Activated CD8-positive, alpha-beta T cell treated with anti-CD3 and anti-CD28 coated beads for 36 hours (primary cell): Measurements from ENCODE around the gene IQSEC2. TPM values are rescaled to one million over a fixed set of nuclear protein-coding genes. Genes with fewer than 3 reads are reported as not detected.
A peak's percentile ranks its signal among the peaks of the same experiment; 100 is the strongest.

Source experiments
- ATAC-seq: fragments of 200-7000 bp; cut with Tn5 transposase; one replicate; pipeline ENCODE4 v1.10.0; 2021; ENCODE audit warnings: mild to moderate bottlenecking, moderate library complexity
- CTCF ChIA-PET: fragments of 350-600 bp; sonication (Branson Sonifier 250); formaldehyde crosslinking; loops from one replicate; lab custom pipeline; 2021; ENCODE audit warnings: antibody characterized with exemption; lab: Charles Lee
- POLR2A ChIA-PET: fragments of 350-600 bp; sonication (Branson Sonifier 250); formaldehyde crosslinking; loops from one replicate; lab custom pipeline; 2021; ENCODE audit warnings: antibody characterized with exemption; lab: Charles Lee
- DNase-seq: peaks from one replicate; pipeline ENCODE4 v3.0.0-alpha.2; 2020
- H3K27ac Mint-ChIP-seq: one replicate; pipeline ENCODE4 v1.8.0; 2021; ENCODE audit warnings: mild to moderate bottlenecking, mixed read lengths
- H3K27me3 Mint-ChIP-seq: one replicate; pipeline ENCODE4 v1.8.0; 2021; ENCODE audit warnings: mixed read lengths
- H3K36me3 Mint-ChIP-seq: one replicate; pipeline ENCODE4 v1.8.0; 2021; ENCODE audit warnings: low read depth, mixed read lengths
- H3K4me1 Mint-ChIP-seq: one replicate; pipeline ENCODE4 v1.8.0; 2021; ENCODE audit warnings: low read depth, mixed read lengths
- H3K4me3 Mint-ChIP-seq: one replicate; pipeline ENCODE4 v1.8.0; 2021; ENCODE audit warnings: mild to moderate bottlenecking, moderate library complexity, mixed read lengths
- H3K9me3 Mint-ChIP-seq: one replicate; pipeline ENCODE4 v1.8.0; 2021; ENCODE audit warnings: mixed read lengths
- CTCF ChIP-seq: fragments of 200-600 bp; IDR thresholded peaks from one replicate; pipeline ENCODE4 v1.8.0; 2022; ENCODE audit warnings: antibody characterized with exemption, mild to moderate bottlenecking
- intact Hi-C: fragments of 100-400 bp; cut with micrococcal nuclease; formaldehyde crosslinking; loops from one replicate; pipeline ENCODE4 v1.10.0; 2022
- total RNA-seq, 2 experiments: library from RNA; stranded (reverse); gene quantifications; one replicate each; pipeline ENCODE4 v1.2.3, GENCODE V29; 2021

Gene IQSEC2
- total RNA-seq, 2 experiments from 2014 or later, result 0.05 to 0.07 TPM

DNA sequence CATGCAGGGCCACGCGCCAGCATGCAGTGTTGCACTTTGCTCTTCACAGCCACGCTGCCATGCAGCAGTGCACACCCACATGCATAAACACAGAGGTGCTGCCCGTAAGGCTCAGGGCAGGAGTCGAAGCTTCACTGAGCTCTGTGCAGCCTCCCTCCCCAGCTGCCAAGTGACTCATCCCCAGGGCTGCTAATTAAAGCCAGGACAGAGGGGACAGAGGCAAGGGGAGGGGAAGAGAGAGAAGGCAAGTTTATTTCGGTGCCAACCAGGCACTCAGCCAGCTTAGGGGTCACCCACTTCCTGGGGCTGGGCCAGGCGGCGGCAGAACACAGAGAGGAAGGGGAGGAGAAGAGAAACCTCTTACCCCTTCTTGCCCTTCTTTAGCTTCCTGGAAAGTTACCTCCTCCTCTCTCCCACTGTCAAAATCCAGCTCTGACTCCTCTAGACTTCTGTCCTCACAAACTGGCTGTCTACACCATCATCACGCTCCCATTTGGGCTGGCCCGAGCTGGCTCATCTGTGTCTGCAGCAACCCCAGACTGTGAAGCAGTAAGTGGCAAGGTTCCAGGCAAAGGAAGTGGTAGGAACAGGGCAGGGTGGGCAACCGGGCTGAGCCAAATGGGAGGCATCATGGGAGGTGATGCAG lies 6.2 kb upstream of the IQSEC2 start:
- no peaks in the 10 kb centered on the region for H3K9me3 Mint-ChIP-seq
- intact Hi-C loops, result no loop called here
- H3K4me1 Mint-ChIP-seq, result peaks cover 18% of the 10 kb centered on the region
- H3K4me3 Mint-ChIP-seq, result peak overlapping the region; percentile 54
- DNase-seq, result peak; percentile 47
- H3K27me3 Mint-ChIP-seq, result no peaks in the 10 kb centered on the region
- H3K27ac Mint-ChIP-seq, result peak overlapping the region; percentile 86
- ATAC-seq, result peak; percentile 81
- no peak for TF ChIP-seq CTCF
- no peaks in the 10 kb centered on the region for H3K36me3 Mint-ChIP-seq
- POLR2A ChIA-PET, result interaction anchor here (1.0 kb wide), 1 partner anchor 243 kb away, joined by 3 read pairs; no protein-coding TSS in a partner anchor
- CTCF ChIA-PET, result interaction anchor here (2.0 to 6.6 kb wide), 3 partner anchors 12 to 194 kb away, joined by 7 to 49 read pairs (median 8); no protein-coding TSS in a partner anchor

GRCh38 chrX:53286171-53286570 lies 4.8 kb upstream of the IQSEC2 start:
- Mint-ChIP-seq H3K36me3 (no peaks in the 10 kb centered on the region), H3K27me3 (no peaks in the 10 kb centered on the region), H3K27ac (no peak overlapping the region), H3K4me1 (peaks cover 18% of the 10 kb centered on the region), H3K4me3 (no peak overlapping the region), H3K9me3 (no peaks in the 10 kb centered on the region)
- ChIA-PET POLR2A (interaction anchor here (0.8 kb wide), 1 partner anchor 88 kb away, joined by 3 read pairs; no protein-coding TSS in a partner anchor), CTCF (interaction anchor here (2.0 to 6.6 kb wide), 2 partner anchors 25 to 196 kb away, joined by 7 to 49 read pairs; no protein-coding TSS in a partner anchor)
- TF ChIP-seq CTCF, result no peak
- ATAC-seq (no peak), DNase-seq (no peak)
- intact Hi-C loops, result no loop called here

DNA sequence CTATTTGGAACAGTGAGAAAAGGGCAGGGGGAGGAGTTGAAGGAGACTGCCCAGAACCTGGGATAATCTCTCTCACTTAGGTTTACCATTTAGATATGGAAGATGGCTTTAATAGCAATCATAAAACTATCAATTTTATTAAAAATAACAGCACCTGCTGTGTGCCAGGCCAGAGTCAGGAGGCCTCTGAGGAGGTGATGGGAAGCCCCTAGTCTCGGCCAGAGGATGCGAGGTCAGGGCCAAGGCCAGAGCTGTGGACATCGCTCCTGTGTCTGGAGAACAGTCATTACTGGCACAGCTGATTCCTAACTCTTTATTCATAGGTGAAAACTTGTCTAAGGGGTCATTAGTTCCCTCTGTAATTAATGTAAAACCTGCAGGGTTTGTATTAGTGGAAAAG lies 4.2 kb upstream of the IQSEC2 start:
- intact Hi-C loops, result no loop called here
- H3K4me3 Mint-ChIP-seq, result no peak overlapping the region
- ATAC-seq, result no peak
- no peaks in the 10 kb centered on the region for H3K27me3 Mint-ChIP-seq
- H3K9me3 Mint-ChIP-seq, result no peaks in the 10 kb centered on the region
- no peaks in the 10 kb centered on the region for H3K36me3 Mint-ChIP-seq
- no peak for TF ChIP-seq CTCF
- H3K4me1 Mint-ChIP-seq, result peaks cover 18% of the 10 kb centered on the region
- ChIA-PET CTCF (interaction anchor here (1.9 to 6.6 kb wide), 3 partner anchors 11 to 26 kb away, joined by 6 to 49 read pairs (median 9); no protein-coding TSS in a partner anchor), POLR2A (interaction anchor here (0.8 kb wide), 1 partner anchor 89 kb away, joined by 3 read pairs; no protein-coding TSS in a partner anchor)
- DNase-seq, result no peak
- H3K27ac Mint-ChIP-seq, result no peak overlapping the region

DNA sequence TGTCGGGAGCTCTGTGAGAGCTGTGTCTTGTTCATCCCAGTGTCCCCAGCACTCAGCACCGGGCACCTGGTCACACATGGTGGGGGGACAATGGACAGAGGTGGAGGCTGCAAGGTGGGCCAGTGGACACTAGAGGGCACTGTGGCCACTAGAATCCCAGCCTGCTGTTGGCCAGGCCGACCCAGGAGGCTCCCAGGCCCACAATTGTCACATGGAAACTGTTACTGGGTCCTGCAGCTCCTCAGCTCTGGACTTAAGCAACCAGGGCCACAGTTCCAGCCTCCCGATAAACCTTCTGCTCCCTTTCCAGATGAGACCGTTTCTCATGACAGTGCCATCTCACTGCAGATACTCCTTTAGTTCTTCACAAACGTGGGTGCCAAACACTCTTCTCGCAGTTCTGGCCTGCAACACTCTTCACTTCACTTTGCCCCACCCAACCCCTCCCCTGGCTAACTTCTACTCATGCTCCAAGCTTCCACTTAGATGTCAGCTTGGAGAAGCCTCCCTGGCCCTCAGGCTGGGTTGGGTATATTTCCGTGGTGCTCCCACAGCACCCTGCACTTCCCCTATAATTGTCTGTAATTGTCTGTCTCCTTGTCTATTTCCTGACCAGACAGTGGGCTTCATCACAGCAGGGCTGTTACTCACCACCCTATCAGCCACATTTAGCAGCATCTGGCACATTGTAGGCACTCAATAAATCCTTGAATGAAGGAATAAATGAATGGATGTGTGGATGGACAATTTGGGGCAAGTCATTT lies 3.5 kb upstream of the IQSEC2 start:
- no peaks in the 10 kb centered on the region for H3K36me3 Mint-ChIP-seq
- DNase-seq (peak; percentile 61), ATAC-seq (peak; percentile 74)
- TF ChIP-seq CTCF, result peak; percentile 54
- no peak overlapping the region for H3K27ac Mint-ChIP-seq
- H3K4me3 Mint-ChIP-seq, result no peak overlapping the region
- POLR2A ChIA-PET, result no interaction called here
- intact Hi-C loops, result no loop called here
- no peaks in the 10 kb centered on the region for H3K27me3 Mint-ChIP-seq
- H3K9me3 Mint-ChIP-seq, result no peaks in the 10 kb centered on the region
- H3K4me1 Mint-ChIP-seq, result peaks cover 23% of the 10 kb centered on the region
- CTCF ChIA-PET, result interaction anchor here (0.9 to 6.6 kb wide), 16 partner anchors 9 to 283 kb away, joined by 3 to 49 read pairs (median 4); partner anchors contain the start of gene KDM5C
